Memory B cell (primary cell): ENCODE measurements around the gene FMN2.
"Not testable (repeated sequence)": the region's sequence is repeated elsewhere in the genome, so short reads cannot be mapped to it uniquely, and the experiment has no call there.

ENCODE experiments used
- ATAC-seq: fragments of 150-1000 bp; cut with Tn5 transposase; 2 replicates; pipeline ENCODE4 v1.10.0; 2021; ENCODE audit warnings: low read depth, mild to moderate bottlenecking, moderate library complexity
- DNase-seq, 2 donors: peaks; one replicate each; pipeline ENCODE4 v3.0.0; 2022; ENCODE audit warnings: low spot score in 2 of 2
- H3K27ac Mint-ChIP-seq: one replicate; pipeline ENCODE4 v1.8.0; 2022; ENCODE audit warnings: mild to moderate bottlenecking, moderate library complexity, mixed read lengths
- H3K27me3 Mint-ChIP-seq: one replicate; pipeline ENCODE4 v1.8.0; 2022; ENCODE audit warnings: mixed read lengths
- H3K36me3 Mint-ChIP-seq: one replicate; pipeline ENCODE4 v1.8.0; 2022; ENCODE audit warnings: mild to moderate bottlenecking, mixed read lengths
- H3K4me1 Mint-ChIP-seq: one replicate; pipeline ENCODE4 v1.8.0; 2022; ENCODE audit warnings: mixed read lengths
- H3K4me3 Mint-ChIP-seq: one replicate; pipeline ENCODE4 v1.8.0; 2022; ENCODE audit warnings: mild to moderate bottlenecking, moderate library complexity, mixed read lengths
- H3K9me3 Mint-ChIP-seq: one replicate; pipeline ENCODE4 v1.8.0; 2022; ENCODE audit warnings: mixed read lengths

Gene FMN2

DNA sequence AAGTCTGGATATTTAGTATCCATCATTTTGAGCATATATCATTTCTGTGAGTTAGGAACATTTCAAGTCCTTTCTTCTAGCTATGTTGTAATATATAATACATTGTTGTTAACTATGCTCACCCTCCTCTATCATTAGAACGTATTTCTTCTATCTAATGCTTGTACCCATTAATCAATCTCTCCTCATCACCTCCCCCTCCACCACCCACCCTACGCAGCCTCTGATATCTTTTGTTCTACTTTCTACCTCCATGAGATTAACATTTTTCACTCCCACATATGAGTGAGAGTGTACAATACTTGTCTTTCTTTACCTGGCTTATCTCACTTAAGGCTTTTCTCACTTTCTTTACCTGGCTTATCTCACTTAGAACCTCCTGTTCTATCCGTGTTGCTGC is 156.2 kb downstream of the FMN2 start:
- Mint-ChIP-seq H3K27ac (no peak overlapping the region), H3K4me1 (no peaks in the 10 kb centered on the region), H3K27me3 (no peaks in the 10 kb centered on the region), H3K4me3 (no peak overlapping the region), H3K9me3 (peaks cover 17% of the 10 kb centered on the region), H3K36me3 (no peaks in the 10 kb centered on the region)
- ATAC-seq (no peak), DNase-seq (no peak)

DNA sequence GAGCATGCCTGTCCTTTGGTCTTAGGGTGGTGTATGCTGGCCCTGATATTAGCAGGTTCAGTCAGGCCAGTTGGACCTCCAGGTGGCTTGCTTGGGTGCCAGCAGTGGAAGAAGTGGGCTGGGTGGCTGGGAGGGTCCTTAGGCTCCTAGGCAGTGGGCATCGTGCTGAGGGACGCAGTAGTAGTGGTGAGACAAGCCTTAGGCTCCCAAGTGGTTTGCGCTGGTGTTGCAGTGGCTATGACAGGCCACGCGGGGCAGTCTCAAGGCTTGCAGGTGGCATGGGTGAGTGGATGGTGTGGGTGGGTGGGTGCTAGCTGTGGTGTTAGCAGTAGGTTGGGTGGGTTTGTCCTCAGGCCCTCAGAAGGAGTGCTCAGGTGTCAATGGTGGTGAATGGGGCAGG is 162.3 kb downstream of the FMN2 start:
- Mint-ChIP-seq H3K27me3 (no peaks in the 10 kb centered on the region), H3K36me3 (peaks cover 2% of the 10 kb centered on the region), H3K9me3 (peaks cover 24% of the 10 kb centered on the region), H3K27ac (no peak overlapping the region), H3K4me3 (no peak overlapping the region), H3K4me1 (no peaks in the 10 kb centered on the region)
- no peak for DNase-seq
- ATAC-seq = no peak

GRCh38 chr1:240254778-240255291 is 163.2 kb downstream of the FMN2 start:
- Mint-ChIP-seq H3K27ac (no peak overlapping the region), H3K4me3 (no peak overlapping the region), H3K27me3 (no peaks in the 10 kb centered on the region), H3K9me3 (peaks cover 16% of the 10 kb centered on the region), H3K4me1 (no peaks in the 10 kb centered on the region), H3K36me3 (peaks cover 2% of the 10 kb centered on the region)
- DNase-seq (no peak), ATAC-seq (no peak)

- Mint-ChIP-seq H3K27ac (no peak overlapping the region), H3K4me3 (no peak overlapping the region), H3K36me3 (peaks cover 4% of the 10 kb centered on the region), H3K9me3 (peaks cover 14% of the 10 kb centered on the region), H3K4me1 (no peaks in the 10 kb centered on the region), H3K27me3 (no peaks in the 10 kb centered on the region)
- ATAC-seq (no peak), DNase-seq (no peak)
Measured at GRCh38 chr1:240255922-240256321, 164.2 kb downstream of the FMN2 start.

- Mint-ChIP-seq H3K4me3 (no peak overlapping the region), H3K27me3 (no peaks in the 10 kb centered on the region), H3K9me3 (peaks cover 14% of the 10 kb centered on the region), H3K4me1 (no peaks in the 10 kb centered on the region), H3K27ac (no peak overlapping the region), H3K36me3 (peaks cover 4% of the 10 kb centered on the region)
- DNase-seq (no peak), ATAC-seq (no peak)
Measured at GRCh38 chr1:240256836-240257503, 165.3 kb downstream of the FMN2 start.

DNA sequence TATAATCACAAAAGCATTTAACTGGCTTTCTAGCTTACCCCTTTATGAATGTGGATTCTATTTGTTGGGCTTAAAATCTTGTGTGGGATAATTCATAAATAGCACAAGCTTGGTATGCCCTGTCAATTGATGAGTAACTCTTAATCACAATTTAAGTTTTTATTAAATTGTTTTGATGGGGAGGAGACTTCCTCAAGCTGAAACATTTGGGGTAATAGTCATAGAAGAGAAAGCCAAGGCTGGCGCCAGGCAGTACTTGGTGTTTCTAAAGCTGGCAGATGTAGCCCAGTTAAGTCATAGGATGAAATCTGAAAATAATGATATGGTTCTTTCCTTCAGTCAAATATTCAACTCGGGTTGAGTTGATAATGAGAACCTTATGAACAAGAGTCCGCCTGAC is 167.2 kb downstream of the FMN2 start:
- peaks cover 2% of the 10 kb centered on the region for H3K36me3 Mint-ChIP-seq
- ATAC-seq = no peak
- H3K9me3 Mint-ChIP-seq = peaks cover 5% of the 10 kb centered on the region
- H3K27me3 Mint-ChIP-seq = no peaks in the 10 kb centered on the region
- H3K27ac Mint-ChIP-seq = no peak overlapping the region
- no peak overlapping the region for H3K4me3 Mint-ChIP-seq
- H3K4me1 Mint-ChIP-seq = no peaks in the 10 kb centered on the region
- DNase-seq = no peak

DNA sequence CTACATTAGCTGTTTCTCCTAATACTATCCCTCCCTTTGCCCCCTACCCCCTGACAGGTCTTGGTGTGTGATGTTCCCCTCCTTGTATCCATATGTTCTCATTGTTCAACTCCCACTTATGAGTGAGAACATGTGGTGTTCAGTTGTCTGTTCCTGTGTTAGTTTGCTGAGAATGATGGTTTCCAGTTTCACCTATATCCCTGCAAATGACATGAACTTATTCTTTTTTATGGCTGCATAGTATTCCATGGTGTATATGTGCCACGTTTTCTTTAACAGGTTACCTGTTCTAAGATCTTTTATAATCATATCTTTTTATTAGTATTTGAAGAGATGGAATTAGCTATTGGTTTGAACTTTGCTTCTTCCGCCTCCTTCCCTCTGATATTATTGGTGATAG is 172.8 kb downstream of the FMN2 start:
- not testable (repeated sequence) for H3K27ac Mint-ChIP-seq, ATAC-seq, H3K36me3 Mint-ChIP-seq, H3K4me3 Mint-ChIP-seq, DNase-seq, H3K9me3 Mint-ChIP-seq, H3K27me3 Mint-ChIP-seq, H3K4me1 Mint-ChIP-seq

- Mint-ChIP-seq H3K9me3 (peaks cover 9% of the 10 kb centered on the region), H3K4me3 (no peak overlapping the region), H3K4me1 (no peaks in the 10 kb centered on the region), H3K27me3 (no peaks in the 10 kb centered on the region), H3K36me3 (no peaks in the 10 kb centered on the region), H3K27ac (no peak overlapping the region)
- ATAC-seq (no peak), DNase-seq (no peak)
Measured at GRCh38 chr1:240271081-240271480, 179.4 kb downstream of the FMN2 start.

DNA sequence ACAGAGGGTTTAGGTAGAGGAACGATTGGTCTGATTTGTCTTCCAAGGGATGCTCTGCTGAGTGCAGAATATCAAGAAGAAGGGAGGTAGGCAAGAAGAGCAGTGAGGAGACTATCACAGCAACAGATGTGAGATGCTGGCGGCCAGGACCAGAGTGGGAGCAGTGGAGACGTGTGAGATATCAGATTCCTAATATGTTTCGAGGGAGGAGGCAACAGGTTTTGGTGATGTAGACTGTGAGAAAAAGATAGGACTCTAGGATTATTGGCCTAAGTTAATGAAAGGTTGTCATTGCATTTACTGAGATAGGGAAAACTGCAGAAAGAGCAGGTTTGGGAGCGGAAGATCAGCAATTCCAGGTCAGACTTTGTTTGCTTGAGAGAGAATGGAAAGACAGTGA is 182.9 kb downstream of the FMN2 start:
- no peaks in the 10 kb centered on the region for H3K4me1 Mint-ChIP-seq
- ATAC-seq (no peak), DNase-seq (no peak)
- H3K27ac Mint-ChIP-seq = no peak overlapping the region
- H3K9me3 Mint-ChIP-seq = peaks cover 9% of the 10 kb centered on the region
- H3K27me3 Mint-ChIP-seq = no peaks in the 10 kb centered on the region
- H3K36me3 Mint-ChIP-seq = no peaks in the 10 kb centered on the region
- no peak overlapping the region for H3K4me3 Mint-ChIP-seq

DNA sequence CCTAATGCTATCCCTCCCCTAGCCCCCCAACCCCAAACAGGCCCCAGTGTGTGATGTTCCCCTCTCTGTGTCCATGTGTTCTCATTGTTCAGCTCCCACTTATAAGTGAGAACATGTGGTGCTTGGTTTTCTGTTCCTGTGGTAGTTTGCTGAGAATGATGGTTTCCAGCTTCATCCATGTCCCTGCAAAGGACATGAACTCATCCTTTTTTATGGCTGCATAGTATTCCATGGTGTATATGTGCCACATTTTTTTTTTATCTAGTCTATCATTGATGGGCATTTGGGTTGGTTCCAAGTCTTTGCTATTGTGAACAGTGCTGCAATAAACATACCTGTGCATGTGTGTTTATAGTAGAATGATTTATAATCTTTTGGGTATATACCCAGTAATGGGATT is 183.5 kb downstream of the FMN2 start:
- not testable (repeated sequence) for H3K36me3 Mint-ChIP-seq, H3K9me3 Mint-ChIP-seq, H3K27me3 Mint-ChIP-seq, H3K4me3 Mint-ChIP-seq, H3K27ac Mint-ChIP-seq, ATAC-seq, H3K4me1 Mint-ChIP-seq, DNase-seq

GRCh38 chr1:240278082-240278481 is 186.4 kb downstream of the FMN2 start:
- Mint-ChIP-seq H3K4me3 (no peak overlapping the region), H3K9me3 (peaks cover 9% of the 10 kb centered on the region), H3K4me1 (no peaks in the 10 kb centered on the region), H3K27me3 (no peaks in the 10 kb centered on the region), H3K27ac (no peak overlapping the region), H3K36me3 (no peaks in the 10 kb centered on the region)
- no peak for ATAC-seq
- DNase-seq = no peak

- H3K4me3 Mint-ChIP-seq = no peak overlapping the region
- H3K4me1 Mint-ChIP-seq = no peaks in the 10 kb centered on the region
- H3K36me3 Mint-ChIP-seq = no peaks in the 10 kb centered on the region
- H3K27me3 Mint-ChIP-seq = no peaks in the 10 kb centered on the region
- H3K9me3 Mint-ChIP-seq = peaks cover 7% of the 10 kb centered on the region
- no peak overlapping the region for H3K27ac Mint-ChIP-seq
- no peak for ATAC-seq
- no peak for DNase-seq
Measured at GRCh38 chr1:240280560-240281322, 189.1 kb downstream of the FMN2 start.

DNA sequence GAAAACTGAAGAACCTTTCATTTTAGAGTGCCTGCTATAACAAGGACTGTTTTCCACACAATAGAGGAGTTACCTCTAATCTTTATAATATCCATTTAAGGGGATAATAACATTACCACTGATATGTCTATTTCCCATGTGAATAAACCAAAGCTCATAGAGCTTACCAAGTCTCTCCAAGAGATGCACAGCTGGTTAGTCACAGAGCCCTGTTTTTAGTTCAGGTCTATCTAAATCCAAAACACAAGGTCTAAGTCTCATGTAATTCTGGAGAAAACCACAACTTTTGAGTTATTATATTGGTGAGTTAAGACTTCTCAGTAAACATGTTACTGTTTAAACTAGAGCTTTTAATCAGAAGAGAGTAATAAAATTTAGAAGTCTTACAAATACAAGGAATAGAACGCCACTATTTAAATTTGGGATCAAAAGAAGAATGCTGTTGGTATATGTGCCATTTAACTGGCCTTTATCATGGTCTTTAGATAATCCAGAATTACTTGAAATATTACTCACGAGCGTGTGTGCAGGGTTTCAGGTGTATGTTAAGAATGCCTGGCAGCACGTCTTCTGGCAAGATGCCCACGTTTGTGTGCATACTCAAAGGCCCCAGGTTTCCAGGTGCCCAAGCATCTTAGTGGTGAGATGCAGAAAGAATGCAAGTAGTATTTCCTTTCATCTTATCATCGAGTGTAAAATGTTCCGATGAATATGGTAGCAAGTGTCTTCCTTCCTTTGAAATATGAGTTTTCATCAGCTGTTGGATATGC is 190.6 kb downstream of the FMN2 start:
- Mint-ChIP-seq H3K4me3 (no peak overlapping the region), H3K4me1 (no peaks in the 10 kb centered on the region), H3K27ac (no peak overlapping the region), H3K27me3 (no peaks in the 10 kb centered on the region), H3K9me3 (peaks cover 4% of the 10 kb centered on the region), H3K36me3 (no peaks in the 10 kb centered on the region)
- DNase-seq = no peak
- no peak for ATAC-seq

GRCh38 chr1:240284656-240285414 is 193.2 kb downstream of the FMN2 start:
- H3K4me1 Mint-ChIP-seq = no peaks in the 10 kb centered on the region
- DNase-seq = no peak
- no peaks in the 10 kb centered on the region for H3K36me3 Mint-ChIP-seq
- H3K4me3 Mint-ChIP-seq = no peak overlapping the region
- H3K27me3 Mint-ChIP-seq = no peaks in the 10 kb centered on the region
- peaks cover 4% of the 10 kb centered on the region for H3K9me3 Mint-ChIP-seq
- no peak overlapping the region for H3K27ac Mint-ChIP-seq
- ATAC-seq = no peak
